Glutamatergic neuron (in vitro differentiated cells): ENCODE data around the gene INPP4A. TPM values are rescaled to one million over a fixed set of nuclear protein-coding genes. Genes with fewer than 3 reads are reported as not detected.
A peak's percentile ranks its signal among the peaks of the same experiment; 100 is the strongest.

Source experiments
- DNase-seq: peaks from one replicate; pipeline ENCODE4 v3.0.0; 2022
- H3K27ac Mint-ChIP-seq: one replicate; pipeline ENCODE4 v1.8.0; 2020; ENCODE audit warnings: mild to moderate bottlenecking, mixed read lengths, inconsistent platforms; ENCODE audit not compliant: unreplicated experiment
- H3K27me3 Mint-ChIP-seq: one replicate; pipeline ENCODE4 v1.8.0; 2020; ENCODE audit warnings: mild to moderate bottlenecking, moderate library complexity, mixed read lengths, inconsistent platforms; ENCODE audit not compliant: unreplicated experiment
- H3K36me3 Mint-ChIP-seq: one replicate; pipeline ENCODE4 v1.8.0; 2020; ENCODE audit warnings: mild to moderate bottlenecking, mixed read lengths, inconsistent platforms; ENCODE audit not compliant: unreplicated experiment
- H3K4me1 Mint-ChIP-seq: one replicate; pipeline ENCODE4 v1.8.0; 2020; ENCODE audit warnings: mild to moderate bottlenecking, low read depth, mixed read lengths, inconsistent platforms; ENCODE audit not compliant: unreplicated experiment
- H3K4me3 Mint-ChIP-seq: one replicate; pipeline ENCODE4 v1.8.0; 2020; ENCODE audit warnings: mild to moderate bottlenecking, mixed read lengths, inconsistent platforms; ENCODE audit not compliant: unreplicated experiment
- H3K9me3 Mint-ChIP-seq: one replicate; pipeline ENCODE4 v1.8.0; 2020; ENCODE audit warnings: mild to moderate bottlenecking, moderate library complexity, mixed read lengths, inconsistent platforms; ENCODE audit not compliant: unreplicated experiment
- total RNA-seq: library from RNA; stranded (reverse); fragmentation: NEBNext Ultra II Directional; extraction: Animal tissue kit (Norgen Biotek cat#: 25700); gene quantifications from one replicate; pipeline ENCODE4 v1.2.1, GENCODE V29; 2021; ENCODE audit not compliant: unreplicated experiment
- TF ChIP-seq, protein P1 (sequence below): fragments of 200-600 bp; sonication (generic); IDR thresholded peaks from one replicate; pipeline ENCODE4 v1.5.0; 2021; ENCODE audit not compliant: partially characterized antibody, unreplicated experiment

INPP4A gene
- total RNA-seq, 1 donor from 2014 or later = 54.5 TPM

DNA sequence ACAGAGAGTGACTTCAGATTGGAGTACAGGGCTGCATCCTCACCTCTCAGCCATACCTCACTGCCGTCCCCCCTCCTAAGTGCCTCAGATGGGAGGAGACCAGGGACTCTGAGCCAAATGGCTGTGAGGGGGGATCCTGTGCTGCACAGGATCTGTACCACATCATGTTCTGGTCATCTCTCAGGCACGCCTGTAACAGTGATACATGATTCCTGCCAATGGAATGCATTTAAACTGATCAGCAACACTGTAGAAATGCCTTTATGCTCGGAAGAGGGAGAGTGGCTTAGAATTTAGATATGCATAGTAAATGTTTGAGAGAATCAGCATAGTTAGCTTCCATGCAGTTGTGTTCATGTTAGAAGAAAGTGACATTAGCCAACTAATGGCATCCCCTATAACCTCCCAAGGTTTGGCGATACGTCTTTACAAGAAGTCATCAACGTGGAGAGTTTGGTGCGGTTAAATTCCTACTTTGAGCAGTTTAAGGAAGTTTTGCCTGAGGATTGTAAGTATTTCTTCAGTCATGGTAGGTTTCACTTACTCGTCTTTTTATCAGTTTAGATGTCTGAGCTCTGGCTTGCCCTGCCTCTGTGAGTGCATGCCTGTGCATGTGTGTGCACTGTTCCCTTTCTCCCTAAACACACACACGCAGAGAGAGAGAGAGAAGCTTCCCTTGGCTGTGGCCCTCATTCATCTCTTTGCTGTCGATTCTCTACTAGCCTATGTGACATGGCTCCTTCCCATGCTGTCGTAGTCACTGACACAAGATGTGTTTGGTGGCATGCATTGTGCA, 123.7 kb downstream of the INPP4A start:
- TF ChIP-seq, protein P1, sequence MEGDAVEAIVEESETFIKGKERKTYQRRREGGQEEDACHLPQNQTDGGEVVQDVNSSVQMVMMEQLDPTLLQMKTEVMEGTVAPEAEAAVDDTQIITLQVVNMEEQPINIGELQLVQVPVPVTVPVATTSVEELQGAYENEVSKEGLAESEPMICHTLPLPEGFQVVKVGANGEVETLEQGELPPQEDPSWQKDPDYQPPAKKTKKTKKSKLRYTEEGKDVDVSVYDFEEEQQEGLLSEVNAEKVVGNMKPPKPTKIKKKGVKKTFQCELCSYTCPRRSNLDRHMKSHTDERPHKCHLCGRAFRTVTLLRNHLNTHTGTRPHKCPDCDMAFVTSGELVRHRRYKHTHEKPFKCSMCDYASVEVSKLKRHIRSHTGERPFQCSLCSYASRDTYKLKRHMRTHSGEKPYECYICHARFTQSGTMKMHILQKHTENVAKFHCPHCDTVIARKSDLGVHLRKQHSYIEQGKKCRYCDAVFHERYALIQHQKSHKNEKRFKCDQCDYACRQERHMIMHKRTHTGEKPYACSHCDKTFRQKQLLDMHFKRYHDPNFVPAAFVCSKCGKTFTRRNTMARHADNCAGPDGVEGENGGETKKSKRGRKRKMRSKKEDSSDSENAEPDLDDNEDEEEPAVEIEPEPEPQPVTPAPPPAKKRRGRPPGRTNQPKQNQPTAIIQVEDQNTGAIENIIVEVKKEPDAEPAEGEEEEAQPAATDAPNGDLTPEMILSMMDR = no peak
- peaks cover 5% of the 10 kb centered on the region for H3K9me3 Mint-ChIP-seq
- no peak overlapping the region for H3K4me3 Mint-ChIP-seq
- no peak overlapping the region for H3K27ac Mint-ChIP-seq
- H3K36me3 Mint-ChIP-seq = peaks cover 14% of the 10 kb centered on the region
- H3K27me3 Mint-ChIP-seq = peaks cover 10% of the 10 kb centered on the region
- H3K4me1 Mint-ChIP-seq = no peaks in the 10 kb centered on the region
- DNase-seq = no peak

DNA sequence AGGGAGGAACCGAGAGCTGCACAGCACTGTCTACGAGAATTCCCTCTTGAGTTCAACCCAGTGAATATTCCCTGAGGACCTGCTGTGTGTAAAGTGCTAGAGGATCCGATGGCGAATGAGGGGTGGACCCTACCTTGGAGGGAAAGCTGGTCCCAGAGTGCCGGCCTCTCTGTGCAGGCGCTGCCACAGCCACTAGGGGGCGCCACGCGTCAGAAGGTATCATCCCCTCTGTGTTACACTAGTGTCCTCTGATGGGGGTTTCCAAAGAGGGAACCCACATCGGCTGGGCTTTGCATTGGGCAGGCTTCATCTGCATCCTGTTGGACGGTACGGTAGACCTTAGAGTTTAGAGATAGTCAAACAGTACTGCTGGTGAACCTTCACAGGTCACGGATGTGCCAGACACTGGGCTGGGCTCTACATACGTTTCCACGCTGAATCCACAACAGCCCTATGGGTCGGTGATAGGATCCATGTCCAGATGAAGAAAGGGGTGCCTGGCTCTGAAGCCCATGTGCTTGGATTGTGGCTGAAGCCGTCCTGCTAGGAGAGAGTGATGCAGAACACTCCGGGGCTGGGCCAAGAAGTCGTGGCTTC, 124.6 kb downstream of the INPP4A start:
- TF ChIP-seq, protein P1 = peak; percentile 96
- DNase-seq = peak; percentile 83
- Mint-ChIP-seq H3K9me3 (peaks cover 5% of the 10 kb centered on the region), H3K27ac (no peak overlapping the region), H3K36me3 (peaks cover 14% of the 10 kb centered on the region), H3K4me3 (no peak overlapping the region), H3K4me1 (no peaks in the 10 kb centered on the region), H3K27me3 (peaks cover 10% of the 10 kb centered on the region)

DNA sequence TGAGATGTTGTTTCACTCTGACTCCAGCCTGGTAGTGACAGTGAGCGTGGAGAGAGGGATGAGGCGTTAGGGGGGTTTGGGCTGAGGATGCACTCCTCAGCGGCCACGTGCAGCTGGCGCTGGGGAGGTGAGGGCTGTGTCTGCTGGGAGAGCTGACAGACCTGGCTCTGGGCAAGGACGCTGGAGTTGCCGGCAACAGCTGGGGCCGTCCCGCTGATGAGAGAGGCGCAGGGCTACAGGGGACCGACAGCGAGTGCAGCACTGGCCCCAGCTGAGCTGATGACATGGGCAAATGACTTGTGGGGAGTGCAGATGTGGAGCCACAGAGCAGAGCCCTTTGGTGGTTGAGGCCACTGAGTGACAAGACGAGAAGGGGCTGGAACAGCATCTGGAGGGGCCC, 125.3 kb downstream of the INPP4A start:
- no peak for DNase-seq

DNA sequence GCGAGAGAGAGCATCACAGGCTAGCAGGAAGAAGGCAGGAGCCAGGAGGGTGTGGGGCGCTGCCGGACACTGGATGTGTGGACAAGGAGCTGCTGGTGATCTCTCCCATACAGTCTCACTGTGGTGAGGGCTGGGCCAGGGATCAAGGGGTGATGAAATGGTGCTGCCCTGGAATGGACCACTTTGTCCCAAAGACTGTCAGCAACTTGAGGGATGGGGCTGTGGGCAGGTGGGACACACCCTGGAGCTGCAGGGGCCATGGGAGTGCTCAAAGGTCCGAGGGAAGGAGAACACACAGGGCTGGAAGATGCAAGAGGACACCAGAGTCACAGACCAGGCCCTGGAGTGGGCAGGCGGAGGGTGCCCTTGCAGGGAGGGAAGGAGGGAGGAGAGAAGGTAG, 125.7 kb downstream of the INPP4A start:
- Mint-ChIP-seq H3K36me3 (peaks cover 14% of the 10 kb centered on the region), H3K27me3 (peaks cover 10% of the 10 kb centered on the region), H3K4me1 (no peaks in the 10 kb centered on the region), H3K9me3 (peaks cover 5% of the 10 kb centered on the region), H3K4me3 (no peak overlapping the region), H3K27ac (no peak overlapping the region)
- TF ChIP-seq, protein P1 = no peak
- no peak for DNase-seq

More for the DNA sequence above, 125.3 kb downstream of the INPP4A start:
- H3K27me3 Mint-ChIP-seq = peaks cover 10% of the 10 kb centered on the region
- H3K9me3 Mint-ChIP-seq = peaks cover 5% of the 10 kb centered on the region
- H3K4me3 Mint-ChIP-seq = no peak overlapping the region
- TF ChIP-seq, protein P1 = no peak
- H3K36me3 Mint-ChIP-seq = peaks cover 14% of the 10 kb centered on the region
- no peaks in the 10 kb centered on the region for H3K4me1 Mint-ChIP-seq
- H3K27ac Mint-ChIP-seq = no peak overlapping the region

DNA sequence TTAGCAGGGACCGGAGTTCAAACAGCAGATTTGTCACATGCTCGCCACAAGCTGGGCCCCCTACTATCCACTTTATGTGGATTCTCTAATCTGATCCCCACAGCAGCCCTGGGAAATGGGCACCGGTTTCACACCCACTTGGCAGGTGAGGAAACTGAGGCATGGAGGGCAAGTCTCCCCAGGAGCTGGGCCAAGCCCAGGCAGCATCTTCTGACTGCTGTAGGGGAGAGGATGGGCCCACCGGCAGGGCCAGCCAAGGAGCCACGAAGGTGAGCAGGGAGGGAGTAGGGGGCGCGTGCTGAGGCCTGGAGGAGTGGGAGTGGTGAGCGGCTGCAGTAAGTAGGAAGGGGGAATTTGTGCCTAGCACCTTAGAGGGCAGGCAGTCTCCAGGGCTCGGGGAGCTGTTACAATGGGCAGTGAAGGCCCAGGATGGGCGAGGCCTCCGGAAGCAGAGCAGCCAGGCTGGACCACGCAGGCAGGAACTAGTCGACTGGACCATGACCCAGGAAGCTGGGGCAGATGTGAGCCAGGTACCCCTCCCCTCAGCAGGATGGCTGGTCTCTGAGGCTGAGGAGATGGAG, 126.6 kb downstream of the INPP4A start:
- Mint-ChIP-seq H3K4me1 (no peaks in the 10 kb centered on the region), H3K27me3 (peaks cover 8% of the 10 kb centered on the region), H3K36me3 (peaks cover 14% of the 10 kb centered on the region), H3K27ac (no peak overlapping the region), H3K4me3 (no peak overlapping the region), H3K9me3 (peaks cover 5% of the 10 kb centered on the region)
- no peak for DNase-seq
- TF ChIP-seq, protein P1 = no peak
